Neural crest cell (in vitro differentiated cells): Measurements from ENCODE around the gene TP53AIP1. TPM values are rescaled to one million over a fixed set of nuclear protein-coding genes. Genes with fewer than 3 reads are reported as not detected.

Experiments used
- DNase-seq: peaks from one replicate; pipeline ENCODE4 v3.0.0; 2021; ENCODE audit warnings: low read depth, mixed read lengths, low spot score
- H3K27ac Mint-ChIP-seq: one replicate; pipeline ENCODE4 v1.8.0; 2021; ENCODE audit warnings: mild to moderate bottlenecking, mixed read lengths; ENCODE audit not compliant: unreplicated experiment
- H3K27me3 Mint-ChIP-seq: 2 replicates; pipeline ENCODE4 v1.8.0; 2021; ENCODE audit warnings: low read depth, mild to moderate bottlenecking, mixed read lengths
- H3K36me3 Mint-ChIP-seq: 2 replicates; pipeline ENCODE4 v1.8.0; 2021; ENCODE audit warnings: low read depth, mild to moderate bottlenecking, mixed read lengths
- H3K4me1 Mint-ChIP-seq: 2 replicates; pipeline ENCODE4 v1.8.0; 2021; ENCODE audit warnings: mixed read lengths
- H3K4me3 Mint-ChIP-seq: one replicate; pipeline ENCODE4 v1.8.0; 2021; ENCODE audit warnings: mild to moderate bottlenecking, mixed read lengths
- H3K9me3 Mint-ChIP-seq: 2 replicates; pipeline ENCODE4 v1.8.0; 2021; ENCODE audit warnings: mixed read lengths
- total RNA-seq: library from RNA; stranded (reverse); gene quantifications from 2 replicates; pipeline ENCODE4 v1.2.1, GENCODE V29; 2021
- TF ChIP-seq, protein P1 (sequence below): fragments of 200-600 bp; sonication (generic); conservative IDR thresholded peaks from 2 replicates; pipeline ENCODE4 v1.5.0; 2021; ENCODE audit warnings: antibody characterized with exemption, mild to moderate bottlenecking

The TP53AIP1 gene
- total RNA-seq, 1 donor from 2014 or later = not detected

DNA sequence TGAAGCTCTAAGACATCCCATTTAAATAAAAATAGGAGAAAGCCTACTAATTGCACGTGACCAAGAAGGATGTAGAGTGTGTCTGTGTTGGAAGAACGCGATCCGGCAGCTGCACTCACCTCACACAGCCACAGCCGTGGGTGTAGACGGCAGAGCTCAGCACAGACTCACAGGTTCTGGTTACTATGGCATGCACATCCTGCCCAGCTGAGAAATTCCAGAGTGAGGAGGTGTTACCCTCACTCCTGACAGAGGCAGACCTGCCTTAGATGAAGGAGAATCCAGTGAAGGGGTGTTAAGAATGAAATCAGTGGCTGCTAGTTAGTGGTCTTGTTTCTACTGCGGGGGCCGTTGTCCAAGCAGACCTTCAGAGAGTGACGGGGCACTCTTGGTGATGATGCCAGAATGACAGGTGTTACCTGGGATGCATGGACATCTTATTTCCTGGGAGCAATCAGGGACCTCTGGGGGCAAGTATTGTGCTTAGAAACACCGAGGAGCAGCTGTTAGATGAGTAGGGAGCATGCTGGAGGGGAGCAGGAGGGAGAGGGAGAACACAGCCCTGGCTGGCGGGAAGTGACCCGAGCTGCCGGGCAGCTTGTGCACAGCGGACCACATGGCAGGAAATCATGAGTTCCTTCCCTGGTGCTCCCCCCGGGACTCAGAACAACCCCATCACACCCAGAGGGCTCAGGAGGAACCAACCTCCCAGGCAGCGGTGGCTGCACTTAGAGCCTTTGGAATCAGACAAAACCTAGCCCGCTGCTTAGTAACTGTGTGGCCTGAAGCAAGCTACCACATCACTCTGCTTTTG, 39.2 kb downstream of the TP53AIP1 start:
- TF ChIP-seq, protein P1, sequence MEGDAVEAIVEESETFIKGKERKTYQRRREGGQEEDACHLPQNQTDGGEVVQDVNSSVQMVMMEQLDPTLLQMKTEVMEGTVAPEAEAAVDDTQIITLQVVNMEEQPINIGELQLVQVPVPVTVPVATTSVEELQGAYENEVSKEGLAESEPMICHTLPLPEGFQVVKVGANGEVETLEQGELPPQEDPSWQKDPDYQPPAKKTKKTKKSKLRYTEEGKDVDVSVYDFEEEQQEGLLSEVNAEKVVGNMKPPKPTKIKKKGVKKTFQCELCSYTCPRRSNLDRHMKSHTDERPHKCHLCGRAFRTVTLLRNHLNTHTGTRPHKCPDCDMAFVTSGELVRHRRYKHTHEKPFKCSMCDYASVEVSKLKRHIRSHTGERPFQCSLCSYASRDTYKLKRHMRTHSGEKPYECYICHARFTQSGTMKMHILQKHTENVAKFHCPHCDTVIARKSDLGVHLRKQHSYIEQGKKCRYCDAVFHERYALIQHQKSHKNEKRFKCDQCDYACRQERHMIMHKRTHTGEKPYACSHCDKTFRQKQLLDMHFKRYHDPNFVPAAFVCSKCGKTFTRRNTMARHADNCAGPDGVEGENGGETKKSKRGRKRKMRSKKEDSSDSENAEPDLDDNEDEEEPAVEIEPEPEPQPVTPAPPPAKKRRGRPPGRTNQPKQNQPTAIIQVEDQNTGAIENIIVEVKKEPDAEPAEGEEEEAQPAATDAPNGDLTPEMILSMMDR = no peak
- Mint-ChIP-seq H3K9me3 (no peaks in the 10 kb centered on the region), H3K4me3 (peak overlapping the region; percentile 58), H3K27me3 (peaks cover 94% of the 10 kb centered on the region), H3K4me1 (peaks cover 34% of the 10 kb centered on the region), H3K27ac (no peak overlapping the region), H3K36me3 (no peaks in the 10 kb centered on the region)
- DNase-seq = no peak

DNA sequence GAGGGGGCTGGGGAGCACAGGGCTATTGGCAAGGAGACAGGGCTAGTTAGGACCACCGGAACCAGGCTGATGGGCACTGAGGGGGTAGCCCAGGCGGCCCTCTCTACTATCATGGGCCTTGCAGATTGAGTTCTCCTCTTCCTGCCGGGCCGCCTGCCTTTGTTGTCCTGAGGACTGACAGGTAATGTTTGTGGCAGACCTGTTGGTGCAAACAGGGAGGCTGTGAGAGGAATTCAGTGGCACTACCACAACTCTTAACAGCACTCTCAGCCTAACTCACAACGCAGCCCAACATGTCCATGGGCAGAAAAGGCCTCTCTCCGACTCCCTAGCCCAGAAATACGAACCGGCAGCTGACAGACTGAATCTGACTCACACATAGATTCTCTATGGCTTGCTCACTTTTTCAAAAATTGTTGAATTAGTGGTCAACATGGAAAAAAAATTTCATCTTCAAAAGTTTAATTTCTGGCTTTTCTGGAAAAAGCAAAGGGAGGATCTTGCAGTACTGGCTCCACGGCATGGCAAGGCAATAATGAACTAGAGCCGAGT, 40.1 kb downstream of the TP53AIP1 start:
- peak overlapping the region; percentile 58 for H3K4me3 Mint-ChIP-seq
- H3K9me3 Mint-ChIP-seq = no peaks in the 10 kb centered on the region
- no peak for DNase-seq
- no peak overlapping the region for H3K27ac Mint-ChIP-seq
- peaks cover 90% of the 10 kb centered on the region for H3K27me3 Mint-ChIP-seq
- no peaks in the 10 kb centered on the region for H3K36me3 Mint-ChIP-seq
- TF ChIP-seq, protein P1 = no peak
- peaks cover 34% of the 10 kb centered on the region for H3K4me1 Mint-ChIP-seq

DNA sequence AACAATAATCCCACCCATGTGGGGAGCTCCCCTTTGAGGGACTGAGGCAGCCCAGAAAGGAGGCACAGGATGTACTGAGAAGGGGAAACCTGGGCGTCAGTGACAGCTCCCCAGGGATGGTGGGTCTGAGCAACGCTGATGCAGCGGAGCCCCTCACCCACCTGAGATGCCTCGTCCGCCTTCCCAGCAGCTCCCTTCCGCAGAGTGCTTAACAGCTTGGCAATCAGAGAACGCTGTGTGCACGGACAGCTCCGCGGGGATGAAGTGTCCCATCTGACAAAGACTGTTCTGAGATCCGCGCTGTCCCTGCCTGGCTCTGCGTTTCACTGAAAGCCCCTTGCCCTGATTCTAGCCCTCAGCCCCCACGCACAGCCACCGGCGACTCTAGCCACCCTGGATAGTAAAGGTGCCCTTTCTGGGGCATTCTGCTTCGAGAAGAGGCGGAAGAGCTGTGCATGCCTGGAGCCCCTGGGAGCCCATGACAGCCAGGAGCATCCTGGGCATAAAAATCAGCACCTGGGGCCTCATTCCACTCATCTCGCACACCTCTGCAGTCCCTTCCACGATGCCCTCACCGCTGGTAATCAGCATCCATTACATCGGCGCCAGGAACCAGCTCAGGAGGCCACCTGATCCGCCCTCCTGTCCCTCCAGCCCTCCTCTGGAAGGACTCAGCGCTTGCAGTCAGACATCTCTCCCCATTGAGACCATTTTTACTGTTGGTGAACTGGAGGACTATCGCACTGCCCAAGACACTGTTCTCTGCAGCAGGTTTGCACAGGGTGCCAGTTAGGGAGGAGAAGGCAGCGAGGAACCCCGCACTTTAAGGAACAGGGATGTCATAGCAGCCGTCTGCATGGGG, 40.8 kb downstream of the TP53AIP1 start:
- Mint-ChIP-seq H3K27me3 (peaks cover 83% of the 10 kb centered on the region), H3K4me1 (peaks cover 34% of the 10 kb centered on the region), H3K36me3 (no peaks in the 10 kb centered on the region), H3K27ac (no peak overlapping the region), H3K9me3 (no peaks in the 10 kb centered on the region), H3K4me3 (no peak overlapping the region)
- no peak for DNase-seq
- TF ChIP-seq, protein P1 = no peak

- H3K4me1 Mint-ChIP-seq = peaks cover 27% of the 10 kb centered on the region
- peaks cover 69% of the 10 kb centered on the region for H3K27me3 Mint-ChIP-seq
Observed at GRCh38 chr11:128900468-128900867, 42.2 kb downstream of the TP53AIP1 start.

More at GRCh38 chr11:128900468-128900867, 42.2 kb downstream of the TP53AIP1 start:
- no peak for DNase-seq
- no peaks in the 10 kb centered on the region for H3K9me3 Mint-ChIP-seq
- no peaks in the 10 kb centered on the region for H3K36me3 Mint-ChIP-seq
- no peak overlapping the region for H3K4me3 Mint-ChIP-seq
- TF ChIP-seq, protein P1 = no peak
- no peak overlapping the region for H3K27ac Mint-ChIP-seq
